Gastroesophageal sphincter (tissue), 3 donors: Measurements from ENCODE around the gene S100A14.

Experiments used
- CTCF ChIP-seq, 4 experiments: fragments of 200-600 bp in 2 of 4; fragments of 450-650 bp in 2 of 4; sonication (generic) in 1 of 4; IDR thresholded peaks; one replicate each; pipeline ENCODE4 v1.5.1; 2017 to 2019; ENCODE audit warnings: antibody characterized with exemption in 4 of 4, mild to moderate bottlenecking in 2 of 4, moderate library complexity in 2 of 4
- POLR2A ChIP-seq, 2 donors: fragments of 450-650 bp; IDR thresholded peaks; one replicate each; pipeline ENCODE4 v1.6.1; 2017; ENCODE audit warnings: antibody characterized with exemption in 2 of 2, mild to moderate bottlenecking in 2 of 2, moderate library complexity in 1 of 2

DNA sequence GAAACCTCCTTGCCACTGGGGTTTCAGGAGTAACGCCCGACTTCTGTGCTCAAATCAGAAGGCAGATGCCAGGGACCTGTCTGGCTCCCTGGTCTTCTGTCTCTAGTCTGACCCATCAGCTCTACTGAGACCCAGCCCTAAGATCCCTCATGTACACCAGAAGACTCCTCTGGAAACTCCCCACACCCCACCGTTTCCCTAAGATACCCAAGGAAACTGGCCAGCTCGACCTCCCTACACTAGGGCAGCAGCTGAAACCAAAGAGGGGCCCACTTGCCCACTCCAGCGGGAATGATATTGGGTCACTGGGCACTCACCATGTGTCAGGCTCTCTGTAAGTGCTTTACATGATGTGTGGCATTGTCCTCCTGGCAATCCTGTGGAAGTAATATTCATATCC, 2.7 kb downstream of the S100A14 start:
- TF ChIP-seq POLR2A (IDR thresholded peaks at IDR 0.05): no peak
- TF ChIP-seq CTCF (IDR thresholded peaks at IDR 0.05): no peak
